GM19239 (cell line): ENCODE measurements around the gene KIR2DL3.
"Not testable (repeated sequence)": the region's sequence is repeated elsewhere in the genome, so short reads cannot be mapped to it uniquely, and the experiment has no call there.

Experiments
- DNase-seq: peaks from one replicate; pipeline ENCODE4 v3.0.0; 2011; ENCODE audit warnings: low spot score; ENCODE audit not compliant: insufficient read length
- FAIRE-seq: peaks from 2 replicates; lab custom pipeline; 2011; peaks lifted over from hg19 to GRCh38; lab: Jason Lieb, UNC

KIR2DL3 gene

GRCh38 chr19:54786091-54786723, 47.9 kb downstream of the KIR2DL3 start:
- DNase-seq, FAIRE-seq: not testable (repeated sequence)

- not testable (repeated sequence) for FAIRE-seq, DNase-seq
Measured at GRCh38 chr19:54788154-54788553, 49.8 kb downstream of the KIR2DL3 start.

GRCh38 chr19:54790711-54791110, 52.4 kb downstream of the KIR2DL3 start:
- DNase-seq (no peak), FAIRE-seq (no peak)

GRCh38 chr19:54791476-54791875, 53.2 kb downstream of the KIR2DL3 start:
- FAIRE-seq: no peak
- DNase-seq: no peak

- FAIRE-seq (peak; percentile 93), DNase-seq (peak; percentile 32)
Measured at GRCh38 chr19:54792814-54793213, 54.5 kb downstream of the KIR2DL3 start.

- DNase-seq (no peak), FAIRE-seq (no peak)
Measured at GRCh38 chr19:54795758-54796157, 57.4 kb downstream of the KIR2DL3 start.
